ENCODE measurements around the gene FBP2.

Gene FBP2

DNA sequence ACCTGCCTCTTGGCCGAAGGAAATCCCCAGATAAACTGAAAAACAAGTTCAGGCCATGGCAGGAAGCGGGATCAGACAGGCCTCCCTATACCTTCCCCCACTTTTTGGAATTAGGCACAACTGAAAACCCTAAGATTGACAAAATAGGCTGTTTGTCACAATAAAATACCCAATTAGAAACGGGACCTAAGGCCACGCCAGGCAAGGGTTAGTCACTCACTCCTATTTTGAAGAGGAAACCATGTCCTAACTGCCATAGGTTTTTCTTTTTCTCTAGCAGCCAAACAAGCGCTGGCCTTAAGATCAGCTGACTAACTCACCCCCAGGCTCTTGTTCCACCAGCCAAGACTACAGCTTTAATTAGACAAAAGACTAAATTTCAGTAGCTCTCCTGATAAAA is 11.9 kb downstream of the FBP2 start:
- TF ChIP-seq ZNF2 (tag by site-specific recombination; IDR thresholded peaks at IDR 0.05) (no peak), ZSCAN16 (tag by site-specific recombination; IDR thresholded peaks at IDR 0.05) (no peak), ZNF670 (tag by site-specific recombination; IDR thresholded peaks at IDR 0.05; ENCODE audit: low read depth) (no peak), ZNF24 (tag by site-specific recombination; IDR thresholded peaks at IDR 0.05) (no peak), ZBTB17 (tag by site-specific recombination; IDR thresholded peaks at IDR 0.05) (no peak), SCRT2 (tag by site-specific recombination; IDR thresholded peaks at IDR 0.05) (no peak), ZNF114 (tag by site-specific recombination; IDR thresholded peaks at IDR 0.05) (no peak), ZNF174 (tag by site-specific recombination; IDR thresholded peaks at IDR 0.05) (no peak), ZIC2 (tag by site-specific recombination; IDR thresholded peaks at IDR 0.05) (no peak), ZNF211 (tag by site-specific recombination; IDR thresholded peaks at IDR 0.05; ENCODE audit: low read depth) (no peak), IKZF3 (tag by site-specific recombination; IDR thresholded peaks at IDR 0.05) (no peak), WT1 (tag by site-specific recombination; IDR thresholded peaks at IDR 0.05) (no peak), ZNF660 (tag by site-specific recombination; IDR thresholded peaks at IDR 0.05) (no peak), ZNF623 (tag by site-specific recombination; IDR thresholded peaks at IDR 0.05) (no peak), KLF10 (tag by site-specific recombination; IDR thresholded peaks at IDR 0.05) (no peak)
- TF ChIP-seq, protein P1, sequence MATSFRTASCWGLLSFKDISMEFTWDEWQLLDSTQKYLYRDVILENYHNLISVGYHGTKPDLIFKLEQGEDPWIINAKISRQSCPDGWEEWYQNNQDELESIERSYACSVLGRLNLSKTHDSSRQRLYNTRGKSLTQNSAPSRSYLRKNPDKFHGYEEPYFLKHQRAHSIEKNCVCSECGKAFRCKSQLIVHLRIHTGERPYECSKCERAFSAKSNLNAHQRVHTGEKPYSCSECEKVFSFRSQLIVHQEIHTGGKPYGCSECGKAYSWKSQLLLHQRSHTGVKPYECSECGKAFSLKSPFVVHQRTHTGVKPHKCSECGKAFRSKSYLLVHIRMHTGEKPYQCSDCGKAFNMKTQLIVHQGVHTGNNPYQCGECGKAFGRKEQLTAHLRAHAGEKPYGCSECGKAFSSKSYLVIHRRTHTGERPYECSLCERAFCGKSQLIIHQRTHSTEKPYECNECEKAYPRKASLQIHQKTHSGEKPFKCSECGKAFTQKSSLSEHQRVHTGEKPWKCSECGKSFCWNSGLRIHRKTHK (tag by site-specific recombination; IDR thresholded peaks at IDR 0.05) = no peak
- TF ChIP-seq, protein P2, sequence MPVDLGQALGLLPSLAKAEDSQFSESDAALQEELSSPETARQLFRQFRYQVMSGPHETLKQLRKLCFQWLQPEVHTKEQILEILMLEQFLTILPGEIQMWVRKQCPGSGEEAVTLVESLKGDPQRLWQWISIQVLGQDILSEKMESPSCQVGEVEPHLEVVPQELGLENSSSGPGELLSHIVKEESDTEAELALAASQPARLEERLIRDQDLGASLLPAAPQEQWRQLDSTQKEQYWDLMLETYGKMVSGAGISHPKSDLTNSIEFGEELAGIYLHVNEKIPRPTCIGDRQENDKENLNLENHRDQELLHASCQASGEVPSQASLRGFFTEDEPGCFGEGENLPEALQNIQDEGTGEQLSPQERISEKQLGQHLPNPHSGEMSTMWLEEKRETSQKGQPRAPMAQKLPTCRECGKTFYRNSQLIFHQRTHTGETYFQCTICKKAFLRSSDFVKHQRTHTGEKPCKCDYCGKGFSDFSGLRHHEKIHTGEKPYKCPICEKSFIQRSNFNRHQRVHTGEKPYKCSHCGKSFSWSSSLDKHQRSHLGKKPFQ (tag by site-specific recombination; IDR thresholded peaks at IDR 0.05) = no peak
- TF ChIP-seq, protein P3, sequence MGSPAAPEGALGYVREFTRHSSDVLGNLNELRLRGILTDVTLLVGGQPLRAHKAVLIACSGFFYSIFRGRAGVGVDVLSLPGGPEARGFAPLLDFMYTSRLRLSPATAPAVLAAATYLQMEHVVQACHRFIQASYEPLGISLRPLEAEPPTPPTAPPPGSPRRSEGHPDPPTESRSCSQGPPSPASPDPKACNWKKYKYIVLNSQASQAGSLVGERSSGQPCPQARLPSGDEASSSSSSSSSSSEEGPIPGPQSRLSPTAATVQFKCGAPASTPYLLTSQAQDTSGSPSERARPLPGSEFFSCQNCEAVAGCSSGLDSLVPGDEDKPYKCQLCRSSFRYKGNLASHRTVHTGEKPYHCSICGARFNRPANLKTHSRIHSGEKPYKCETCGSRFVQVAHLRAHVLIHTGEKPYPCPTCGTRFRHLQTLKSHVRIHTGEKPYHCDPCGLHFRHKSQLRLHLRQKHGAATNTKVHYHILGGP (tag by site-specific recombination; IDR thresholded peaks at IDR 0.05) = no peak
- TF ChIP-seq, protein P4, sequence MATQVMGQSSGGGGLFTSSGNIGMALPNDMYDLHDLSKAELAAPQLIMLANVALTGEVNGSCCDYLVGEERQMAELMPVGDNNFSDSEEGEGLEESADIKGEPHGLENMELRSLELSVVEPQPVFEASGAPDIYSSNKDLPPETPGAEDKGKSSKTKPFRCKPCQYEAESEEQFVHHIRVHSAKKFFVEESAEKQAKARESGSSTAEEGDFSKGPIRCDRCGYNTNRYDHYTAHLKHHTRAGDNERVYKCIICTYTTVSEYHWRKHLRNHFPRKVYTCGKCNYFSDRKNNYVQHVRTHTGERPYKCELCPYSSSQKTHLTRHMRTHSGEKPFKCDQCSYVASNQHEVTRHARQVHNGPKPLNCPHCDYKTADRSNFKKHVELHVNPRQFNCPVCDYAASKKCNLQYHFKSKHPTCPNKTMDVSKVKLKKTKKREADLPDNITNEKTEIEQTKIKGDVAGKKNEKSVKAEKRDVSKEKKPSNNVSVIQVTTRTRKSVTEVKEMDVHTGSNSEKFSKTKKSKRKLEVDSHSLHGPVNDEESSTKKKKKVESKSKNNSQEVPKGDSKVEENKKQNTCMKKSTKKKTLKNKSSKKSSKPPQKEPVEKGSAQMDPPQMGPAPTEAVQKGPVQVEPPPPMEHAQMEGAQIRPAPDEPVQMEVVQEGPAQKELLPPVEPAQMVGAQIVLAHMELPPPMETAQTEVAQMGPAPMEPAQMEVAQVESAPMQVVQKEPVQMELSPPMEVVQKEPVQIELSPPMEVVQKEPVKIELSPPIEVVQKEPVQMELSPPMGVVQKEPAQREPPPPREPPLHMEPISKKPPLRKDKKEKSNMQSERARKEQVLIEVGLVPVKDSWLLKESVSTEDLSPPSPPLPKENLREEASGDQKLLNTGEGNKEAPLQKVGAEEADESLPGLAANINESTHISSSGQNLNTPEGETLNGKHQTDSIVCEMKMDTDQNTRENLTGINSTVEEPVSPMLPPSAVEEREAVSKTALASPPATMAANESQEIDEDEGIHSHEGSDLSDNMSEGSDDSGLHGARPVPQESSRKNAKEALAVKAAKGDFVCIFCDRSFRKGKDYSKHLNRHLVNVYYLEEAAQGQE (tag by site-specific recombination; IDR thresholded peaks at IDR 0.05) = no peak

DNA sequence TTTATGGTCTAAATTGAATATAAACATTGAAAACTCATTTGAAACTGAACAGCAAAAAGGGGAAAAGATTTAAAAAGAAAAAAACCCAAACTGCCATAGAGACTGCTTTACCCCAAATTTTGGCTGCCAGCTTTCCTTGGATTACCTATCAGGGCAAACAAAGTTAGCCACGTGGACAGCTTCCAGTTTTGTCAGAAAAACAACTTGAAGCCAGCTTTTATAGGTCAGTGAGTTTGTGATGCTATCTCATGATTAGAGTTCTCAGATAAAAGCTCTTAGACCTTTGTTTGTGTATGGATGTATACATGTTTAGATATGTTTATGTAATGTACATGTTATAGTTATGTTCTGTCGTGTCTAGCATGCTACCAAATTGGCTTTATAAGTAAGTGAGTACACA is 16.1 kb downstream of the FBP2 start:
- Histone ChIP-seq H3K4me1 (ENCODE audit: control insufficient read depth, insufficient read depth, low read length) (no peaks in the 10 kb centered on the region), H3K27ac (ENCODE audit: extremely low read depth, low read depth, low read length) (no peak overlapping the region), H3K9me3 (ENCODE audit: control insufficient read depth, insufficient read depth, low read depth, low read length) (no peaks in the 10 kb centered on the region), H3K36me3 (ENCODE audit: control insufficient read depth in 2 of 2, insufficient read depth in 1 of 2, low read length in 2 of 2) (no peaks in the 10 kb centered on the region), H3K4me3 (ENCODE audit: low read depth, low read length) (no peak overlapping the region)
- ChIA-PET POLR2A (no interaction called here), CTCF (interaction anchor here (0.6 kb wide), 1 partner anchor 18 kb away, joined by 4 read pairs; no protein-coding TSS in a partner anchor)
- no peak for TF ChIP-seq IKZF3 (tag by site-specific recombination; IDR thresholded peaks at IDR 0.05)
- TF ChIP-seq RBAK (tag by site-specific recombination; IDR thresholded peaks at IDR 0.05) = no peak
- TF ChIP-seq, protein P5, sequence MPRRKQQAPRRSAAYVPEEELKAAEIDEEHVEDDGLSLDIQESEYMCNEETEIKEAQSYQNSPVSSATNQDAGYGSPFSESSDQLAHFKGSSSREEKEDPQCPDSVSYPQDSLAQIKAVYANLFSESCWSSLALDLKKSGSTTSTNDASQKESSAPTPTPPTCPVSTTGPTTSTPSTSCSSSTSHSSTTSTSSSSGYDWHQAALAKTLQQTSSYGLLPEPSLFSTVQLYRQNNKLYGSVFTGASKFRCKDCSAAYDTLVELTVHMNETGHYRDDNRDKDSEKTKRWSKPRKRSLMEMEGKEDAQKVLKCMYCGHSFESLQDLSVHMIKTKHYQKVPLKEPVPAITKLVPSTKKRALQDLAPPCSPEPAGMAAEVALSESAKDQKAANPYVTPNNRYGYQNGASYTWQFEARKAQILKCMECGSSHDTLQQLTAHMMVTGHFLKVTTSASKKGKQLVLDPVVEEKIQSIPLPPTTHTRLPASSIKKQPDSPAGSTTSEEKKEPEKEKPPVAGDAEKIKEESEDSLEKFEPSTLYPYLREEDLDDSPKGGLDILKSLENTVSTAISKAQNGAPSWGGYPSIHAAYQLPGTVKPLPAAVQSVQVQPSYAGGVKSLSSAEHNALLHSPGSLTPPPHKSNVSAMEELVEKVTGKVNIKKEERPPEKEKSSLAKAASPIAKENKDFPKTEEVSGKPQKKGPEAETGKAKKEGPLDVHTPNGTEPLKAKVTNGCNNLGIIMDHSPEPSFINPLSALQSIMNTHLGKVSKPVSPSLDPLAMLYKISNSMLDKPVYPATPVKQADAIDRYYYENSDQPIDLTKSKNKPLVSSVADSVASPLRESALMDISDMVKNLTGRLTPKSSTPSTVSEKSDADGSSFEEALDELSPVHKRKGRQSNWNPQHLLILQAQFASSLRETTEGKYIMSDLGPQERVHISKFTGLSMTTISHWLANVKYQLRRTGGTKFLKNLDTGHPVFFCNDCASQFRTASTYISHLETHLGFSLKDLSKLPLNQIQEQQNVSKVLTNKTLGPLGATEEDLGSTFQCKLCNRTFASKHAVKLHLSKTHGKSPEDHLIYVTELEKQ (tag by site-specific recombination; IDR thresholded peaks at IDR 0.05; ENCODE audit: borderline replicate concordance) = no peak
- TF ChIP-seq, protein P6, sequence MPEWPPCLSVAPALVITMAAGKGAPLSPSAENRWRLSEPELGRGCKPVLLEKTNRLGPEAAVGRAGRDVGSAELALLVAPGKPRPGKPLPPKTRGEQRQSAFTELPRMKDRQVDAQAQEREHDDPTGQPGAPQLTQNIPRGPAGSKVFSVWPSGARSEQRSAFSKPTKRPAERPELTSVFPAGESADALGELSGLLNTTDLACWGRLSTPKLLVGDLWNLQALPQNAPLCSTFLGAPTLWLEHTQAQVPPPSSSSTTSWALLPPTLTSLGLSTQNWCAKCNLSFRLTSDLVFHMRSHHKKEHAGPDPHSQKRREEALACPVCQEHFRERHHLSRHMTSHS (tag by site-specific recombination; IDR thresholded peaks at IDR 0.05) = no peak
- TF ChIP-seq SP2 (tag by site-specific recombination; IDR thresholded peaks at IDR 0.05) = no peak
- TF ChIP-seq ZNF221 (tag by site-specific recombination; IDR thresholded peaks at IDR 0.05; ENCODE audit: borderline replicate concordance) = no peak

More for the DNA sequence above, 11.9 kb downstream of the FBP2 start:
- Histone ChIP-seq H3K36me3 (ENCODE audit: control insufficient read depth in 2 of 2, insufficient read depth in 1 of 2, low read length in 2 of 2) (no peaks in the 10 kb centered on the region), H3K9me3 (ENCODE audit: control insufficient read depth, insufficient read depth, low read depth, low read length) (no peaks in the 10 kb centered on the region), H3K4me1 (ENCODE audit: control insufficient read depth, insufficient read depth, low read length) (no peaks in the 10 kb centered on the region), H3K27ac (ENCODE audit: extremely low read depth, low read depth, low read length) (no peak overlapping the region), H3K4me3 (ENCODE audit: low read depth, low read length) (no peak overlapping the region)
- ChIA-PET CTCF (interaction anchor here (0.8 to 1.0 kb wide), 2 partner anchors 10 to 11 kb away, joined by 3 read pairs; no protein-coding TSS in a partner anchor), POLR2A (interaction anchor here (0.6 kb wide), 1 partner anchor 676 kb away, joined by 4 read pairs; no protein-coding TSS in a partner anchor)
